ENCODE data around the gene BMP7. TPM values are rescaled to one million over a fixed set of nuclear protein-coding genes. Genes with fewer than 3 reads are reported as not detected.

Gene BMP7
- total and polyA plus RNA-seq, 11 donors: 0.72 to 12.3 (median 3.7) TPM

DNA sequence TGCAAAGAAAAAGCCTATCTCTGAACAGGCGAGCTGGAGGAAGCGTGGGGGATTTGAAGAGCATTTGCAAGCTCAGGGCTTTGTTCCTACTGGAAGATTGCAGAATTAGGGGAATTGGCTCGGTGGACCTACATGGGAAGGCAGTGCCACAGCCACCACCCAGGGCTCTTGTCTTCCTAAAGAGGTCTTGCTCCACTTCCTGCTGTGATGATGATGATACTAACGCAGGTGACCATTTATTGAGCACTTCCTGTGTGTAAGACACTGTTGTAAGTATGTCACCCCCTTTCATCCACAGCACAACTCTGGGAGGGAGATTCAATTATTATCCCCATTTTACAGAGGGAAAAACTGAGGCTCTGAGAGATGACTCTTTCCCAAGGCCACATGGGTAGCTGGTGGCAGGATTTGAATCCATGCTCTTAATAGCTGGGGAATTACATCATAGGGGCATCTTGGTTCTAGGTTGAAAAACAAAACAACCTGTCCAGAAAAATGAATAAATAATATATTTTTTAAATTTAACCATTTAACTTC lies 41.2 kb downstream of the BMP7 start:
- 69 to 78% (median 78%) methylated on average over 4 of the region's 4 CpGs for WGBS, 4 donors
- Histone ChIP-seq H3K36me3 (no peaks in the 10 kb centered on the region), H3K4me3 (no peak overlapping the region), H3K27me3 (peaks cover 0 to 12% (median 0%) of the 10 kb centered on the region in 9 donors), H3K4me1 (peaks cover 0 to 9% (median 0%) of the 10 kb centered on the region in 12 donors), H3K9me3 (no peaks in the 10 kb centered on the region), H3K27ac (no peak overlapping the region)
- TF ChIP-seq, protein P1, sequence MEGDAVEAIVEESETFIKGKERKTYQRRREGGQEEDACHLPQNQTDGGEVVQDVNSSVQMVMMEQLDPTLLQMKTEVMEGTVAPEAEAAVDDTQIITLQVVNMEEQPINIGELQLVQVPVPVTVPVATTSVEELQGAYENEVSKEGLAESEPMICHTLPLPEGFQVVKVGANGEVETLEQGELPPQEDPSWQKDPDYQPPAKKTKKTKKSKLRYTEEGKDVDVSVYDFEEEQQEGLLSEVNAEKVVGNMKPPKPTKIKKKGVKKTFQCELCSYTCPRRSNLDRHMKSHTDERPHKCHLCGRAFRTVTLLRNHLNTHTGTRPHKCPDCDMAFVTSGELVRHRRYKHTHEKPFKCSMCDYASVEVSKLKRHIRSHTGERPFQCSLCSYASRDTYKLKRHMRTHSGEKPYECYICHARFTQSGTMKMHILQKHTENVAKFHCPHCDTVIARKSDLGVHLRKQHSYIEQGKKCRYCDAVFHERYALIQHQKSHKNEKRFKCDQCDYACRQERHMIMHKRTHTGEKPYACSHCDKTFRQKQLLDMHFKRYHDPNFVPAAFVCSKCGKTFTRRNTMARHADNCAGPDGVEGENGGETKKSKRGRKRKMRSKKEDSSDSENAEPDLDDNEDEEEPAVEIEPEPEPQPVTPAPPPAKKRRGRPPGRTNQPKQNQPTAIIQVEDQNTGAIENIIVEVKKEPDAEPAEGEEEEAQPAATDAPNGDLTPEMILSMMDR (IDR thresholded peaks at IDR 0.05): no peak
- TF ChIP-seq POLR2A (IDR thresholded peaks at IDR 0.05): no peak
- ATAC-seq (no peak), DNase-seq (no peak)
- intact Hi-C loops (cut with DNase I): no loop called here

DNA sequence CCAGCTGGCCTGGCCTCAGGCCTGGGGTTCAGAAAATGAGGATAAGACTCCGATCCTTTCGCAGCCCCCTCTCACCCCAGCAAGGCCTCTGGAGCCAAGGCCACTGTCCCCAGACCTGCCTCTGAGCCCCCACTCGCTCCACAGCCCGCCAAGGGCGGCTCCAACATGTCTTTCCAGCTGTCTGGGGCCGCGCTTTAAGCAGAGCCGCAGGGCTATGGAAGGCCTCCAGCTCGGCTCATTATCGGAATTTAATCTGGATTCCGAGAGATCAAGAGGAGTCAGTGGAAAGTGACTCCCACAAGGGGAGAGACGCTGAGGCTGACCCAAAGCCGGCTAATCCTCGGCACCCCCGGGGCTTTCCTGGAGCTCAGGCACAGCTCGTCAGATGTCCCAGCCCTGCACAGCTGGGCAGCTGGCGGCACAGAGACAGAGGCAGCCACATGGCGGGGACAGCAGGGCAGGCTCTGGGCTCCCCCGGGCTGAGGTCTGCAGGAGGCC lies 41.8 kb downstream of the BMP7 start:
- H3K4me1 ChIP-seq: peaks cover 0 to 9% (median 0%) of the 10 kb centered on the region in 12 donors
- peak in 1 of 5 donors; percentile 49 for DNase-seq
- H3K36me3 ChIP-seq: no peaks in the 10 kb centered on the region
- no peak overlapping the region for H3K4me3 ChIP-seq
- no peak for TF ChIP-seq POLR2A (IDR thresholded peaks at IDR 0.05)
- TF ChIP-seq, protein P1 (IDR thresholded peaks at IDR 0.05): no peak
- H3K27me3 ChIP-seq: peaks cover 0 to 12% (median 0%) of the 10 kb centered on the region in 9 donors
- ATAC-seq: peak in 2 of 4 donors; percentile 32 to 39
- intact Hi-C loops (cut with DNase I): no loop called here
- no peak overlapping the region for H3K27ac ChIP-seq
- WGBS, 4 donors: 38 to 60% (median 53%) methylated on average over 18 to 19 of the region's 19 CpGs
- no peaks in the 10 kb centered on the region for H3K9me3 ChIP-seq

- no peak overlapping the region for H3K27ac ChIP-seq
- TF ChIP-seq, protein P1 (IDR thresholded peaks at IDR 0.05): no peak
- no peak for TF ChIP-seq POLR2A (IDR thresholded peaks at IDR 0.05)
- intact Hi-C loops (cut with DNase I): no loop called here
These were observed 42.6 kb downstream of the BMP7 start for GRCh38 chr20:57223648-57224489.

DNA sequence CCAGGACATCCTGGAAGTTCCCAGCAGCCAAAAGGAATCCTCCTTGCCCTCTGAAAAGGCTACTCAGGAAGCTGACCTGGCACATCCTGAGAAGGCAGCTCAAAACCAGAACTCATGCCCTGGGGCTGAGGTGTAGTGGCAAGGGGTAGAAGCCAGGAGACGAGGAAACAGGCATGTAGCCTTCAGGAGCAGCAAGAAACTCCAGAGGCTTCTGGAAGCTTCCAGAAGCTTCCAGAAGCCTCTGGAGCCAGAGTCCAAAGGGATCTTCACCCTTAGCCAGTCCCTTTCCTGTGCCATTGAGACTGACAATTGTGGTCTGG lies 43.9 kb downstream of the BMP7 start:
- Histone ChIP-seq H3K4me1 (peaks cover 0 to 9% (median 0%) of the 10 kb centered on the region in 12 donors), H3K4me3 (no peak overlapping the region), H3K27ac (no peak overlapping the region), H3K9me3 (no peaks in the 10 kb centered on the region), H3K27me3 (peaks cover 0 to 12% (median 0%) of the 10 kb centered on the region in 9 donors), H3K36me3 (no peaks in the 10 kb centered on the region)
- intact Hi-C loops (cut with DNase I): no loop called here
- no peak for DNase-seq
- ATAC-seq: no peak
- 68 to 92% (median 74%) methylated on average over 1 of the region's 1 CpG for WGBS, 4 donors
- TF ChIP-seq POLR2A (IDR thresholded peaks at IDR 0.05): no peak
- TF ChIP-seq, protein P1 (IDR thresholded peaks at IDR 0.05): no peak

More at GRCh38 chr20:57223648-57224489, 42.6 kb downstream of the BMP7 start:
- WGBS, 4 donors: 39 to 57% (median 56%) methylated on average over 10 to 20 of the region's 20 CpGs
- no peaks in the 10 kb centered on the region for H3K36me3 ChIP-seq
- H3K4me1 ChIP-seq: peaks cover 0 to 9% (median 0%) of the 10 kb centered on the region in 12 donors
- peak in 2 of 5 donors; percentile 36 to 39 for DNase-seq
- H3K9me3 ChIP-seq: no peaks in the 10 kb centered on the region
- H3K27me3 ChIP-seq: peaks cover 0 to 12% (median 0%) of the 10 kb centered on the region in 9 donors
- no peak overlapping the region for H3K4me3 ChIP-seq
- peak in 2 of 4 donors; percentile 36 to 57 for ATAC-seq
